ENCODE measurements around the gene MAN1A1.

The MAN1A1 gene

DNA sequence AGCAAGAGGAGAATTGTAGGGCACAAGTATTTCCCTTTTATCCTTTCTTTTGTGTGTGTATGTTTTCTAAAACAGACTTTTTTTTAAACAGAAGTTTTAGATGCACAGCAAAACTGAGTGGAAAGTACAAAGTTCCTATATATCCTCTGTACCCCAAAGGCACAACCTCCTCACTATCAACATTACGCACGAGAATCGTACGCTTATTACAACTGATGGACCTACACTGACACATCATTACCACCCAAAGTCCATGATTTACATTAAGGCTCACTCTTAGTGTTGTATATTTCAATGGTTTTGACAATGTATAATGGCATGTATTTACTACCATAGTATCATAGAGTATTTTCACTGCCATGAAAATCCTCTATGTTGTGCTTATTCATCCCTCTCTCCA lies 32.6 kb downstream of the MAN1A1 start:
- H3K27ac ChIP-seq = no peak overlapping the region
- TF ChIP-seq, protein P1, sequence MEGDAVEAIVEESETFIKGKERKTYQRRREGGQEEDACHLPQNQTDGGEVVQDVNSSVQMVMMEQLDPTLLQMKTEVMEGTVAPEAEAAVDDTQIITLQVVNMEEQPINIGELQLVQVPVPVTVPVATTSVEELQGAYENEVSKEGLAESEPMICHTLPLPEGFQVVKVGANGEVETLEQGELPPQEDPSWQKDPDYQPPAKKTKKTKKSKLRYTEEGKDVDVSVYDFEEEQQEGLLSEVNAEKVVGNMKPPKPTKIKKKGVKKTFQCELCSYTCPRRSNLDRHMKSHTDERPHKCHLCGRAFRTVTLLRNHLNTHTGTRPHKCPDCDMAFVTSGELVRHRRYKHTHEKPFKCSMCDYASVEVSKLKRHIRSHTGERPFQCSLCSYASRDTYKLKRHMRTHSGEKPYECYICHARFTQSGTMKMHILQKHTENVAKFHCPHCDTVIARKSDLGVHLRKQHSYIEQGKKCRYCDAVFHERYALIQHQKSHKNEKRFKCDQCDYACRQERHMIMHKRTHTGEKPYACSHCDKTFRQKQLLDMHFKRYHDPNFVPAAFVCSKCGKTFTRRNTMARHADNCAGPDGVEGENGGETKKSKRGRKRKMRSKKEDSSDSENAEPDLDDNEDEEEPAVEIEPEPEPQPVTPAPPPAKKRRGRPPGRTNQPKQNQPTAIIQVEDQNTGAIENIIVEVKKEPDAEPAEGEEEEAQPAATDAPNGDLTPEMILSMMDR (conservative IDR thresholded peaks at IDR 0.05) = no peak

DNA sequence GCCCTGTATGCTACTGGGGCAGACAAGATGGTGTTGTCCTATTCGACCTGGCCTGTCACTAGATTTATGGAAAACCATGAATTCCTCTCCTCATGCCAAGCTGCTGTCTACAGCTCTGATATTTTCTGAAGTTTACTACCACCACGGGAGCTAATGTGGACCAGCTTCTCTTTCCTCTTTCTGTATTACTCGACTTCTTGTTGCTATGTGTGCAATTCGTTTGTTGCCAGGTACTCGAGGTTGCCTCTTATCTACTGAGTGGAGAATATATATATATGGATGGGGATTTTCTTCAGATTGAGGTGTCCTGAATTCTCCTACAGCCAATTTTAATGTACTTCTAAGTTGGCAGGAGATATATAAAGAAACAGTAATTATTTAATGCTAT lies 34.7 kb downstream of the MAN1A1 start:
- no peak overlapping the region for H3K27ac ChIP-seq
- TF ChIP-seq, protein P1 (conservative IDR thresholded peaks at IDR 0.05) = no peak

DNA sequence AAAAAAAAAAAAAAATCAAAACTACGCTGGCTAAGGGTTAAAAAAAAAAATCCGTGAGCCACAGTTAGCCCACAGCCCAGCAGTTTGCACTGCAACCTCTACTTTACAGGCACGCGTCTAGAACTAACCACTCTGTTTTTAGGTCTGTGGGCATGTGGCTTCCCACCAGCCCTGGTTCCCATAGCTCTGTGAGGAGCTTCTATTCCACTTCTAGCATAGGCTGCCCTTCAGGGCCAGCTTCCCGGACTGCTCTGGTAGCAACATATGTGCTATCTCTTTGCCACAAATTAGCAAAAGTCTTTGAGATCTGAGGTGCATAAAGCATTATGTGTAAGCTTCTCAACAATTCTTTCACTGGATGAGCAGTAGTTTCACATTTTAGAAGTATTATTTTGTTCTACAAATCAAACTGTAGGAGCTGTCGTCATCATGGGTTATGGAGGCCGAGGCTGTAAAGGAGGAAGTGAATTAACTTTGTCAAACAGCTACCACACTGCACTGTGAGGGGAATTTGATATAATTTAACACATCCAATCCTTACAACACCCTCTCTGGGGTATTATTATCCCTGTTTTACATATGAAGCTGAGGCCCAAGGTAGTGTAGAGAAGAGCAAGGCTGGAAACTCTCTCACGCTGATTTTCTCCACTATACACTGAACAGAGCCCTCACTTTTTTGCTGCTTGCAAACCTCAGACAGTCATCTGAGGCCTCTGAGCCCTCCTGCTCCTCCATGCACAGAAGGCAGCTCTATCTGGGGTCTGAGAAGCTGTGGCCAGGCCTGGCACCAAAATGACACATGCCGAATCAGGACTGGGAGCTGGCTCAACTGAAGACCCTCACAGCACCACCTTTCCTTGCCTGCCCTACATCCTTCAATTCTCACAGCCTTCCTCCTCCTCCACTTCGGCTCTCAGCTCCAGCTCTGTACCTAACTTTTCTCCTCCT lies 35.4 kb downstream of the MAN1A1 start:
- no peak overlapping the region for H3K27ac ChIP-seq
- TF ChIP-seq, protein P1 (conservative IDR thresholded peaks at IDR 0.05) = no peak

DNA sequence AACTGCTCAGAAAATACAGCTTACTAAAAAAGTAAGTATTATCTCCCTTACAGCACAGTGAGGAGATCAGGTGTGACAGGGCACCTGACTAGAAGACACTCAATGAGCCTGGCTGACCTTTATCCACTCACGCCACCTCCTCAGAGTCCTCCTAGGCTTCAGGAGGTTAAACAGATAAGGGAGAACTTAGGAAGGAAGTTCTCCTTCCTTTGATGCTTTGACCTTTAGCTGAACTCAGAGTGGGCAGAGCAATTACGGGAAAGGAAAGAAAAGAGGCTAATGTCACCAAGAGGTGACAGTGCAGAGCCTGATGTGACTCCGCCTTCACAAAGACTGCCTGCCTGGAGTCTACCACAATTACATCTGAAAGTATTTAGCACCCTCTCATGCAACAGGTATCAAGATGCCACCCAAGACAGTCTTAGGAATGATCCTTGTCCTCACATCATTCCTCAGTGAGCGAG lies 36.7 kb downstream of the MAN1A1 start:
- TF ChIP-seq, protein P1 (conservative IDR thresholded peaks at IDR 0.05) = no peak
- H3K27ac ChIP-seq = no peak overlapping the region

DNA sequence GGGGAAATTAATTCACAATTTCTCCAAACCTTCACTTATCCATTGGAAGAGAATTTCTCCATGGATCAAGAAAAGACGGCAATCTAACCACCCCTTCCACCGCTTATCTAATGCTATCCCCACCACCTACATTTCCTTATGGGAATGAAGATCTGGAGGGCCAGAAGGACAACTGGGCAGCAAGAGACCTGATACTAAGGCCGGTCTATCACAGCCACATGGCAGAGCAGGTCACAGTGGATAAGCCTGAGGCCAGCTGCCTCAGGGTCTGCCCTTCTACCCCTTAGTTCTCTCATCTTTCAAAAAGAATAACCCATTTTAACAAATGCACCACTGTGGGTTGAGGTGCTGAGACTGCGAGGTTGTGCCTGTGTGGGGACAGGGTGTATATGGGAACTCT lies 37.1 kb downstream of the MAN1A1 start:
- TF ChIP-seq, protein P1 (conservative IDR thresholded peaks at IDR 0.05) = no peak
- no peak overlapping the region for H3K27ac ChIP-seq

DNA sequence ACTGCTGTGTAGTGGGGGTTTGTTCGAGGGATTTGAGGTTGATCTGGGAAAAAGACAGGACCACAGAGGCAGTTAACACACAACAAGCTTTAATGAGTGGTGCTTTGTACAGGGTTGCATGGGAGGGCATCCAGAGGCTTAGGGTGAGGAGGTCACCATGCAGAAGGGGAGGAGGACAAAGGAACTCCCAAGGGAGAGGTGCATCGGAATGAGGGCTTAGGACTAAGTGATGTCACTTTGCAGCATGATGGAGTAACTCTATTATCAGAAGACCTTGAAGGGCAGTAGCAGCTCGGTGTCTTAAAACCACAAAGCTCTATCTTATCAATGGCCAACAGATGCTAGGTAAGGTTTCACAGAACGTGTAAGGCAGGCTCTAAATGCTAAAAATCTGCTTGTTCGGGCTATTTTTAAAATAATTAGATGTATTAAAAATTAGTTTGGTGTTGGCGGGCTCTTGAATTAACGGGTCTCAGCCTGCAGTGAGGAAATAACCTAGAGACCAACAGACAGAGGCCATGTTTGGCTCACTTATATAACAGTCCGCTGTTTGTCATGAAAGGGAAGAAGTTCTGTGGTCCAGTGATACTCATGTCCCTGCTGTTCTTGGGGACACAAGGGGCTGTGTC lies 37.9 kb downstream of the MAN1A1 start:
- no peak overlapping the region for H3K27ac ChIP-seq
- TF ChIP-seq, protein P1 (conservative IDR thresholded peaks at IDR 0.05) = no peak

DNA sequence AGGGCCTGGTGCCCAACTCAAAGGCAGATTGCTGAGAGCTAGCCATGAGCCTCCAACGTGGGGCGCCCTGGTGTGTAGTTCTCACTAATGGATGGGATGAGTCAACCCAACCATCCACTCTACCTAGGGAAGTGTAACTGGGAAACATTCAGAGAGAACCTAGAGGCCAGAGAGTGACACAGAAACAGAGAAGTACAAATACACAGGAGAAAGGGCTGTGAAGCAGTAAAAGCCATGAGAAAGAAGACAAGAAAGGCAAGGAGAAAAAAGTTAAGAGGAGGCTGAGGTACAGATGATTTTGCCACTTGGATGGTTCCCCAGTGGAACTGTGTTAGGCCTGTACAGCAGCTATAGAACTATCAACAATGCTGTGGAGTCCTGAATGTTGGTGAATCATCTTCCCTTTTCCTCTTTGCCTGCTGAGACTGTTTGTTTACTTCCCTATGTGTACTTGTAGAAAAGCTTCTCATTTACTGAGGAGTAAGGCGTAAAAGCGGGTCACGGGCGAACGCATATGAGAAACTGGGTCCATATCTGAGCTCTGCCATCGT lies 39.0 kb downstream of the MAN1A1 start:
- TF ChIP-seq, protein P1 (conservative IDR thresholded peaks at IDR 0.05) = no peak
- H3K27ac ChIP-seq = peak overlapping the region; percentile 61; the same call in 1 of the 2 replicates
